Tibial nerve (tissue), 4 donors: ENCODE measurements around the gene CEBPA.

Experiments
- EP300 ChIP-seq, 2 donors: sonication (generic); formaldehyde crosslinking; IDR thresholded peaks; one replicate each; pipeline ENCODE4 v1.6.1; 2017; ENCODE audit warnings: antibody characterized with exemption in 2 of 2, mild to moderate bottlenecking in 1 of 2
- POLR2A ChIP-seq, 2 donors: fragments of 450-650 bp; IDR thresholded peaks; one replicate each; pipeline ENCODE4 v1.6.1; 2017; ENCODE audit warnings: antibody characterized with exemption in 2 of 2, mild to moderate bottlenecking in 2 of 2, moderate library complexity in 2 of 2
- TF ChIP-seq, protein P1 (sequence below), 5 experiments: fragments of 200-600 bp in 3 of 5; fragments of 450-650 bp in 2 of 5; sonication (generic) in 3 of 5; IDR thresholded peaks; one replicate each; pipeline ENCODE4 v1.5.1; 2016 to 2019; ENCODE audit warnings: antibody characterized with exemption in 5 of 5, mild to moderate bottlenecking in 3 of 5, moderate library complexity in 2 of 5

DNA sequence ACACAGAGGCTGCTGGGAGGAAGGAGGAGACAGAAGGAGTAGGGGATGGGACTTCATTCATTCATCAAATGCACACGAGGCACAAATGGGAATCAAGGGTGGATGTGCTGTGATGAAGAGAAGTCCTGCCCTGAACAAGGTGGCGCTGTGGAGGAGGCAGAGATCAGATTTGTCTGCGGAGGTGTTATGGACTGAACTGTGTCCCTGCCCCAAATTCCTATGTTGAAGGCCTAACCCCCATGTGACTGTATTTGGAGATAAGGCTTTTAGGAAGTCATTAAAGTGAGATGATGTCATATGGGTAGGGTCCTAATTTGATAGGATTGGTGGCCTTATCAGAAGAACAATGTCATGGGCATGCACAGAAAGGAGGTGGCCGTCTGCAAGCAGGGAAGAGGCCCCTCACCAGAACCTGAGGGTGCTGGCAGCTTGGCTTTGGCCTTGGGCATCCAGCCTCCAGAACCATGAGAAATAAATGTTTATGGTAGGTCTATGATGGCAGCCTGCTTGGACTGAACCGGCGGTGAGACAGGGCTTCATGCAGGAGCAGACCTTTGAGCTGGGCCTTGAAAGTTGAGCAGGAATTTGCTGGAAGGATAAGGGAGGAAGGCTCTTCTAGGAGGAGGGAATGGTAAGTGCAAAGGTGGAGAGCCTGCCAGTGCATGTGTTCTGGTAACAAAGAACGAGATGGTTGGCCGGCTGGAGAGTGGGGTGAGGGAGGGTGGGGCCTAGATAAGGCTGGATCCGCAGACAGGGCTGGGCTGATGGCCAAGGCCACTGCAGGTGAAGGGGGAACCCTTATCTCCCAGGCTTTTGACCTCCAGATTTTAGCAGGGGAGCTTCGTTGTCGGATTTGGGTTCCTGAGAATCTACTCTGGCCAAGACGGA is 2.7 kb upstream of the CEBPA start:
- TF ChIP-seq, protein P1, sequence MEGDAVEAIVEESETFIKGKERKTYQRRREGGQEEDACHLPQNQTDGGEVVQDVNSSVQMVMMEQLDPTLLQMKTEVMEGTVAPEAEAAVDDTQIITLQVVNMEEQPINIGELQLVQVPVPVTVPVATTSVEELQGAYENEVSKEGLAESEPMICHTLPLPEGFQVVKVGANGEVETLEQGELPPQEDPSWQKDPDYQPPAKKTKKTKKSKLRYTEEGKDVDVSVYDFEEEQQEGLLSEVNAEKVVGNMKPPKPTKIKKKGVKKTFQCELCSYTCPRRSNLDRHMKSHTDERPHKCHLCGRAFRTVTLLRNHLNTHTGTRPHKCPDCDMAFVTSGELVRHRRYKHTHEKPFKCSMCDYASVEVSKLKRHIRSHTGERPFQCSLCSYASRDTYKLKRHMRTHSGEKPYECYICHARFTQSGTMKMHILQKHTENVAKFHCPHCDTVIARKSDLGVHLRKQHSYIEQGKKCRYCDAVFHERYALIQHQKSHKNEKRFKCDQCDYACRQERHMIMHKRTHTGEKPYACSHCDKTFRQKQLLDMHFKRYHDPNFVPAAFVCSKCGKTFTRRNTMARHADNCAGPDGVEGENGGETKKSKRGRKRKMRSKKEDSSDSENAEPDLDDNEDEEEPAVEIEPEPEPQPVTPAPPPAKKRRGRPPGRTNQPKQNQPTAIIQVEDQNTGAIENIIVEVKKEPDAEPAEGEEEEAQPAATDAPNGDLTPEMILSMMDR (IDR thresholded peaks at IDR 0.05) = no peak
- TF ChIP-seq POLR2A (IDR thresholded peaks at IDR 0.05) (no peak), EP300 (IDR thresholded peaks at IDR 0.05) (no peak)
